Muscle of leg (tissue), 11 donors: ENCODE data around the gene ADCY4. TPM values are rescaled to one million over a fixed set of nuclear protein-coding genes. Genes with fewer than 3 reads are reported as not detected.

Experiments
- DNase-seq: peaks from one replicate; pipeline ENCODE4 v3.0.0; 2013
- H3K27ac ChIP-seq: one replicate; pipeline ENCODE4 v1.5.1; 2013; ENCODE audit warnings: mild to moderate bottlenecking, low read length, control low read depth
- H3K27me3 ChIP-seq: one replicate; pipeline ENCODE4 v1.6.1; 2013; ENCODE audit warnings: low read length; ENCODE audit not compliant: control insufficient read depth, insufficient read depth
- H3K36me3 ChIP-seq: one replicate; pipeline ENCODE4 v1.6.1; 2013; ENCODE audit warnings: low read length; ENCODE audit not compliant: control insufficient read depth, insufficient read depth
- H3K4me1 ChIP-seq: one replicate; pipeline ENCODE4 v1.6.1; 2013; ENCODE audit warnings: low read length; ENCODE audit not compliant: control insufficient read depth, insufficient read depth
- H3K4me3 ChIP-seq: one replicate; pipeline ENCODE4 v1.5.1; 2013; ENCODE audit warnings: low read length, control low read depth
- H3K9me3 ChIP-seq: replicated peaks from 2 replicates; pipeline ENCODE4 v1.6.1; 2013; ENCODE audit warnings: low read depth, low read length; ENCODE audit not compliant: control insufficient read depth
- WGBS: methylation state at CpG from one replicate; pipeline ENCODE4 v1.1.5; 2013; ENCODE audit warnings: missing lambda C conversion rate; ENCODE audit not compliant: insufficient coverage; 5-methylcytosine and 5-hydroxymethylcytosine counted together
- polyA plus RNA-seq, 8 donors: library from polyadenylated mRNA; unstranded; fragments of 120-200 nt; gene quantifications; one replicate each; pipeline versions ENCODE4 v1.2.1 to v1.2.3, GENCODE V29; 2013; ENCODE audit warnings: inconsistent platforms in 1 of 8, low replicate concordance in 1 of 8; ENCODE audit not compliant: insufficient read length in 8 of 8, insufficient read depth in 1 of 8
- total RNA-seq: library from RNA; stranded (reverse); fragments of 120-200 nt; gene quantifications from one replicate; pipeline ENCODE4 v1.2.4, GENCODE V29; 2013

ADCY4 gene
- total and polyA plus RNA-seq, 9 donors, result 7.0 to 18.7 (median 13.7) TPM

GRCh38 chr14:24317141-24317928, 17.5 kb downstream of the ADCY4 start:
- no peaks in the 10 kb centered on the region for H3K36me3 ChIP-seq
- WGBS, result 90% methylated on average over 1 of the region's 3 CpGs
- H3K27me3 ChIP-seq, result peaks cover 43% of the 10 kb centered on the region
- H3K4me3 ChIP-seq, result no peak overlapping the region
- DNase-seq, result no peak
- H3K27ac ChIP-seq, result no peak overlapping the region
- peaks cover 20% of the 10 kb centered on the region for H3K4me1 ChIP-seq
- H3K9me3 ChIP-seq, result no peaks in the 10 kb centered on the region

DNA sequence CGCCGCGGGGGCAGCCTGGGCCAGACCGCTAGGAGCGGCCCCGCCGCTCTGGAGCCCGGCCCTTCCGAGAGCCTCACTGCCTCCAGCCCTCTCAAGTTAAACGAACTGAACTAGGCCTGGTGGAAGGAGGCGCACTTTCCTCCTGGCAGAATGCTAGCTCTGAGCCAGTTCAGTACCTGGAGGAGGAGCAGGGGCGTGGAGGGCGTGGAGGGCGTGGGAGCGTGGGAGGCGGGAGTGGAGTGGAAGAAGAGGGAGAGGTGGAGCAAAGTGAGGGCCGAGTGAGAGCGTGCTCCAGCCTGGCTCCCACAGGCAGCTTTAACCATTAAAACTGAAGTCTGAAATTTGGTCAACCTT, 18.3 kb downstream of the ADCY4 start:
- DNase-seq, result no peak
- 49% methylated on average over 12 of the region's 18 CpGs for WGBS
- no peaks in the 10 kb centered on the region for H3K9me3 ChIP-seq
- H3K27ac ChIP-seq, result no peak overlapping the region
- H3K27me3 ChIP-seq, result peaks cover 43% of the 10 kb centered on the region
- no peaks in the 10 kb centered on the region for H3K36me3 ChIP-seq
- H3K4me1 ChIP-seq, result peaks cover 27% of the 10 kb centered on the region
- no peak overlapping the region for H3K4me3 ChIP-seq

DNA sequence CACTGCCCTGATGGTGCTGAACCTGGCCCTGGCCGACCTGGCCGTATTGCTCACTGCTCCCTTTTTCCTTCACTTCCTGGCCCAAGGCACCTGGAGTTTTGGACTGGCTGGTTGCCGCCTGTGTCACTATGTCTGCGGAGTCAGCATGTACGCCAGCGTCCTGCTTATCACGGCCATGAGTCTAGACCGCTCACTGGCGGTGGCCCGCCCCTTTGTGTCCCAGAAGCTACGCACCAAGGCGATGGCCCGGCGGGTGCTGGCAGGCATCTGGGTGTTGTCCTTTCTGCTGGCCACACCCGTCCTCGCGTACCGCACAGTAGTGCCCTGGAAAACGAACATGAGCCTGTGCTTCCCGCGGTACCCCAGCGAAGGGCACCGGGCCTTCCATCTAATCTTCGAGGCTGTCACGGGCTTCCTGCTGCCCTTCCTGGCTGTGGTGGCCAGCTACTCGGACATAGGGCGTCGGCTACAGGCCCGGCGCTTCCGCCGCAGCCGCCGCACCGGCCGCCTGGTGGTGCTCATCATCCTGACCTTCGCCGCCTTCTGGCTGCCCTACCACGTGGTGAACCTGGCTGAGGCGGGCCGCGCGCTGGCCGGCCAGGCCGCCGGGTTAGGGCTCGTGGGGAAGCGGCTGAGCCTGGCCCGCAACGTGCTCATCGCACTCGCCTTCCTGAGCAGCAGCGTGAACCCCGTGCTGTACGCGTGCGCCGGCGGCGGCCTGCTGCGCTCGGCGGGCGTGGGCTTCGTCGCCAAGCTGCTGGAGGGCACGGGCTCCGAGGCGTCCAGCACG, 18.9 kb downstream of the ADCY4 start:
- Histone ChIP-seq H3K36me3 (no peaks in the 10 kb centered on the region), H3K4me1 (peaks cover 31% of the 10 kb centered on the region), H3K9me3 (no peaks in the 10 kb centered on the region), H3K4me3 (no peak overlapping the region), H3K27me3 (peaks cover 43% of the 10 kb centered on the region), H3K27ac (no peak overlapping the region)
- 30% methylated on average over 70 of the region's 70 CpGs for WGBS
- DNase-seq, result peak; percentile 42

- Histone ChIP-seq H3K36me3 (no peaks in the 10 kb centered on the region), H3K4me1 (peaks cover 34% of the 10 kb centered on the region), H3K27me3 (peaks cover 43% of the 10 kb centered on the region), H3K9me3 (no peaks in the 10 kb centered on the region), H3K27ac (no peak overlapping the region), H3K4me3 (no peak overlapping the region)
- no peak for DNase-seq
- 62% methylated on average over 6 of the region's 10 CpGs for WGBS
Observed at GRCh38 chr14:24315243-24315806, 19.5 kb downstream of the ADCY4 start.

GRCh38 chr14:24314377-24315193, 20.3 kb downstream of the ADCY4 start:
- Histone ChIP-seq H3K4me3 (no peak overlapping the region), H3K4me1 (peaks cover 40% of the 10 kb centered on the region), H3K36me3 (no peaks in the 10 kb centered on the region), H3K27ac (no peak overlapping the region), H3K27me3 (peaks cover 40% of the 10 kb centered on the region), H3K9me3 (no peaks in the 10 kb centered on the region)
- DNase-seq, result peak; percentile 24
- WGBS, result 67% methylated on average over 1 of the region's 5 CpGs

- Histone ChIP-seq H3K36me3 (no peaks in the 10 kb centered on the region), H3K27me3 (peaks cover 34% of the 10 kb centered on the region), H3K4me3 (no peak overlapping the region), H3K27ac (peak overlapping the region; percentile 13), H3K4me1 (peaks cover 40% of the 10 kb centered on the region), H3K9me3 (no peaks in the 10 kb centered on the region)
- peak; percentile 38 for DNase-seq
- WGBS, result 86% methylated on average over 1 of the region's 2 CpGs
Observed at GRCh38 chr14:24313913-24314312, 21.0 kb downstream of the ADCY4 start.

DNA sequence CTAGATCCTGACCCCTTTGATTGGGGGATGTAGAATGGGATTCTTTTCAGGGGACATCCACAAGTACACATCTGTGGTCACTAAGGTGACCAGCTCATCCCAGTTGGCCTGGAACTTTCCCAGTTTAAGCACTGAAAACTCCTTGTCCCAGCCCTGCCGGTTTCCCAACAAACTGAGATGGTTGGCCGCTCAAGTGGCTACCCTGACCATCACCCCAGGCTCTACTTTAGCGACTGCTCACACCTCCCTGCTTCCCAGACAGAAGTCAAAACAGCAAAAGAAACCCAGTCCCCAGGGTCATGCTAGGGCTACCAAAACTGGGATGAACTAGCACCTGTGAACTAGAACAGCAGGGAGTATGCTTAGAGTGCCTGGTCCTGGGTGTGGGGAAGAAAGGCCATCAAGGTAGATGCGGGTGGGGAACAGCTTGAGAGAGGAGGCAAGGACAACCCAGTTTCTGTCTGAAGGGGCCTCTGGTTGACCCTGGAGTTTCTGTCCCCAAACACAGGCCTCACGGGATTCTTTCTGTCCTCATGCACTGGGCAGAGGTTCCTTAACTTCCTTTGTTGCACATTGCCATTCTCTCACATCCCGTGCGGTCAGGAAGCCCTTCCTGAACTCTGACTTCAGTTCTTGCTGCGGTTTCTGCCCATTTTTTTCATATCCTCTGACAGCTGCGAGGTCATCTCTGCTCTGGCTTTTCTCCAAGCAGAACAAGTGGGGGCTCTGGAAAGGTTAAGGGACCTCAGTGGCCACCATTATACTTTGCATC, 21.9 kb downstream of the ADCY4 start:
- DNase-seq, result peak; percentile 82
- peaks cover 2% of the 10 kb centered on the region for H3K36me3 ChIP-seq
- no peak overlapping the region for H3K4me3 ChIP-seq
- WGBS, result 67% methylated on average over 5 of the region's 9 CpGs
- peaks cover 43% of the 10 kb centered on the region for H3K4me1 ChIP-seq
- peak overlapping the region; percentile 81 for H3K27ac ChIP-seq
- peaks cover 25% of the 10 kb centered on the region for H3K27me3 ChIP-seq
- no peaks in the 10 kb centered on the region for H3K9me3 ChIP-seq

GRCh38 chr14:24311837-24312615, 22.8 kb downstream of the ADCY4 start:
- peak overlapping the region; percentile 43 for H3K4me3 ChIP-seq

More at GRCh38 chr14:24311837-24312615, 22.8 kb downstream of the ADCY4 start:
- Histone ChIP-seq H3K4me1 (peaks cover 43% of the 10 kb centered on the region), H3K36me3 (peaks cover 11% of the 10 kb centered on the region), H3K9me3 (no peaks in the 10 kb centered on the region), H3K27me3 (peaks cover 22% of the 10 kb centered on the region), H3K27ac (peak overlapping the region; percentile 81)
- no CpG with 5 or more reads among the region's 1 CpG for WGBS
- DNase-seq, result peak; percentile 30
